KG1 (cell line): Measurements from ENCODE around the gene CYP19A1.

Source experiments
- DNase-seq: peaks from one replicate; lab custom pipeline; 2025; lab: John Stamatoyannopoulos, UW

CYP19A1 gene

DNA sequence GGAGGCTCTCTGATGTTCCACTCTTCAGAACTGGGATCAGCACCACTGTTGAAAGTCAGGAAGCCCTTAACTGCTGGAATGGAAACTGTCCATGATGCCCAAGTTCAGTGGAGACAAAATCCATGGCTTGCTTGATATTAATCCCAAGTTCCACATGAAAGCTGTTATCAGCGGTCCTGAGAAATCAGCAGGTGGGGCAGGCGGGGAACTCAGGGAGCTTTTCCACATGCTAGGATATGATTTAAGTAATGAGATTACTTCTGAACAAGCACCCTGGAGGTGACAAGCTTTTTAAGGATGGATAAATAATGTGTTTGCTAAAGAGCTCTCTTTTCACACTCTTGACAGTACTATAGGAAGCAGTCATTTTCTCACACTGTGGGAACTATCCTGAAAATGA, 82.9 kb downstream of the CYP19A1 start:
- DNase-seq, result no peak

GRCh38 chr15:51253366-51253765, 85.0 kb downstream of the CYP19A1 start:
- no peak for DNase-seq

- DNase-seq, result no peak
Measured at GRCh38 chr15:51252671-51253070, 85.7 kb downstream of the CYP19A1 start.

DNA sequence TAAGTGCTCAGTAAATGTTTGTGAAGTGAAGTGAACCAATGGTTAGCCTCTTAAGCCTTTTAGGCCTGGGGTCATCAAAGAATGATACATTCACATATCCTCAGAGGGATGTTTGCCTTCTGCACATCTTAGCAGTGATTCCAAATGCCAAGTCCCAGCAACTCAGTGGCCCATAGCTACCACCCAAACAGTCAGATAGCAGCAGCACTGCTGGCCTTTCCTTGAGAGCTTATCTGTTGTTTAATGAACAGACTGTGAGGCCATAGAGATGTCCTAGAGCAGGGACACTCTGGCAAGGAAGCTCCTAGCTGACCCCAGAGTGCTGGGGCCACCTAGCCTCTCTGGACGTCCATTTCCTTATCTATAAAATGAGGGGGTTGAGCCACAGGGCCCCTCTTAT, 86.8 kb downstream of the CYP19A1 start:
- DNase-seq, result no peak

GRCh38 chr15:51250217-51251011, 88.0 kb downstream of the CYP19A1 start:
- DNase-seq, result no peak

DNA sequence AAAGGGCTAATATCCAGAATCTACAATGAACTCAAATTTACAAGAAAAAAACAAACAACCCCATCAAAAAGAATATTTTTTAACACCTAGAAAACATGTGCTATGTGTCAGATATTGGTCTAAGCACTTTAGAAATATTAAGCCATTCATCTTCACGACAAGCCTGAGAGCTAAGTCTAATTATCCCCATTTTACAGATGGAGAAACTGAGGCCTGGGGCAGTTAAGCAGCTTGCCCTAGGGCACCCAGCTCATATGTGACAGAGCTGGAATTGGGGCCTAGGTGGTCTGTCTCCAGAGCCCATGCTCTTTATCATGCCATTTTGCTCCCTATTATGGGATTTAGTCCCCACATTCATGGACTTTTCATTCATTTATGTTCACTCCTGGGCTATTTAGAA, 92.8 kb downstream of the CYP19A1 start:
- DNase-seq, result no peak

- DNase-seq, result no peak
Measured at GRCh38 chr15:51244423-51244869, 94.0 kb downstream of the CYP19A1 start.

GRCh38 chr15:51243774-51244173, 94.6 kb downstream of the CYP19A1 start:
- no peak for DNase-seq

DNA sequence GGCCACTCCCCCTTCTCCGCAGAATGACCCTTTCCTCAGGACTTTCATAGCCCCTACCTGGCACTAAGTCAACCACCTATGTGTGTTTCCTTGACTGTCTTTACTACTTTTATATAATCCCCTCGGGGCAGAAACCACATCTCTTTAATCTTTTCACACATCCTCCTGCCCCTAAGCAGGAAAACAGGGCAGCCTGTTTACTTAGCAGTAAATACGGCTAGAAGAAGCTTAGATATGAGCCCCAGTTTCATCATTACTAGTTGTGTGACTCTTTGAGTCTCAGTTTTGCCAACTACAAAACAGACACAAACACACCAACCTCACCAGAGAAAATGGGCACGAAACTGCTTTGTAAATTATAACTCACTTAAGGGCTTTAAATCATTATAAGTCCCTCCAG, 98.3 kb downstream of the CYP19A1 start:
- no peak for DNase-seq

DNA sequence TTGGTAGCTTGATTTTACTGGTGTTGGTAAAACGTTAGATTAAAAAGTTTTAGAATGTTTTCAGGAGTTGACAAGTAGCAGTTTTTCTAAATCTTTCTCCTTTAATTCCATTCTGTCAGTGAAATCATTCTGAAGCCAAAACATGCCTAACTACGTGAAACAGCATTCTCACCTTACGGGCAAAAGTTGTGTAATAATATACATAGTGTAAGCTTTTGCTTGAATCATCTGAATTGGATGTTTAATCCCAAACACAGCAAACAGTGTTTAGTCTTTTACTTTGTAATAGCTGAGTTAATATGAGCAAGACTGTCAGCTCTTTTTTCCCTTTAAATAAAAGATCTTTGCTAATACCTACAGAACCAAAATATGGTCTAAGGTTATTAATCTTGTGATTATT, 100.6 kb downstream of the CYP19A1 start:
- no peak for DNase-seq

- DNase-seq, result no peak
Measured at GRCh38 chr15:51234176-51234927, 104.0 kb downstream of the CYP19A1 start.

GRCh38 chr15:51232581-51232980, 105.8 kb downstream of the CYP19A1 start:
- DNase-seq, result no peak

DNA sequence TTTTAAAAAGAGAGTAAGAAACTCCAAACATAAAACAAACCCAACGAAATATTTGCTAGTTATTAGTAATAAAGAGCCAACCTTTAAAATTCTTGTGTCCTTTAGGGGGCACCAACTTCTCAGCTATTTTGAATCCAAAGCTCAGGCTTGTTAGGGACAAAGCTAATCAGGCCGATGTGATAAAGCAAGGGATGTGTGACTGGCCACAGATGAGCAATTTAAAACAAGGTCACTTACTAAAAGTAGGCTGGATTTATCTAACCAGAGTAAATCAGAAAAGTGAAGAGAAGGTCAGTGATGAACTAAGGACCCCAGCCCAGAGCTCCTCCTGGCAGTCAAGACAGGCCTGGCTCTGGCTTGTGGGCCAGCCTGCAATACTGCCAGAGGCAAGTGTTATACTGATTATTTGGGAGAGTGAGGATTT, 108.5 kb downstream of the CYP19A1 start:
- DNase-seq, result no peak

- DNase-seq, result no peak
Measured at GRCh38 chr15:51227940-51228732, 110.3 kb downstream of the CYP19A1 start.

- DNase-seq, result no peak
Measured at GRCh38 chr15:51226576-51227210, 111.7 kb downstream of the CYP19A1 start.

- no peak for DNase-seq
Measured at GRCh38 chr15:51224428-51224827, 114.0 kb downstream of the CYP19A1 start.

GRCh38 chr15:51223771-51224229, 114.6 kb downstream of the CYP19A1 start:
- DNase-seq, result no peak

- no peak for DNase-seq
Measured at GRCh38 chr15:51218299-51218938, 120.0 kb downstream of the CYP19A1 start.

DNA sequence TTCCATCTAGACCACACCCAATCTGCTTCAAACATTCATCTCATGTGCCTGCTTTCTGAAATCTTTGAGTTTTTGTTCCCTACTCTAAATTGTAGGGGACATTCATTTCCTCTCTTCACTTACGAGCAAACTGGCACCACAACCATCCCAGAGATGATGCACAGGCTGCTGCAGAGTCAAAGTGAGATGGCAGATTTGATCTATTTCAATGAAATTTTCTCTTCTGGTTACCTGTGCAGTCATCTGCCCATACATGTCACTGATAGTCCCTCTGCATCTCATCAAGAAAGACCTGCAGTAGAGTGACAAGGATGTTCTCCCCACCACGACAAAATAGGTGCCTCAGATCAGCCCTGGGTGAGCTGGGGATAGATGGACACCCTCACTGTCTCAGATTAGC, 125.5 kb downstream of the CYP19A1 start:
- DNase-seq, result no peak

DNA sequence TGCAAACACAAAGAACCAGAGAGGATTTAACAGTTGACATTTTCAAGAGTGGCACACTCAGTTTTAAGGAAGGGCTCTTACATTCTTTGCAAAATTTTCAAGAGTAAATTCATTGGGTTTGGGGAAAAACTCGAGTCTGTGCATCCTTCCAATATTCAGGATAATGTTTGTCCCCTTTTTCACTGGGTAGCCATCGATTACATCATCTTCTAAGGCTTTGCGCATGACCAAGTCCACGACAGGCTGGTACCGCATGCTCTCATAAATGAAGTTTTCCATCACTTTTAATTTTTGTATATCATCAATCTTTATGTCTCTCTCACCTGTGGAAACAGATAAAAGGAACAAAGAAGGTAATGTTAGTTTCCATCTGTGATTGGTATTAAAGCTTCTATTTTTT, 126.2 kb downstream of the CYP19A1 start:
- DNase-seq, result no peak
